GM12873 (cell line): ENCODE results near the gene ATP8B3.

Experiments
- TF ChIP-seq, protein P1 (sequence below): IDR thresholded peaks from 2 replicates; pipeline ENCODE4 v1.5.1; 2012; ENCODE audit warnings: low read depth, mild to moderate bottlenecking, moderate library complexity, low read length, control low read depth; ENCODE audit not compliant: insufficient read depth; ENCODE audit errors: missing control alignments

The ATP8B3 gene

DNA sequence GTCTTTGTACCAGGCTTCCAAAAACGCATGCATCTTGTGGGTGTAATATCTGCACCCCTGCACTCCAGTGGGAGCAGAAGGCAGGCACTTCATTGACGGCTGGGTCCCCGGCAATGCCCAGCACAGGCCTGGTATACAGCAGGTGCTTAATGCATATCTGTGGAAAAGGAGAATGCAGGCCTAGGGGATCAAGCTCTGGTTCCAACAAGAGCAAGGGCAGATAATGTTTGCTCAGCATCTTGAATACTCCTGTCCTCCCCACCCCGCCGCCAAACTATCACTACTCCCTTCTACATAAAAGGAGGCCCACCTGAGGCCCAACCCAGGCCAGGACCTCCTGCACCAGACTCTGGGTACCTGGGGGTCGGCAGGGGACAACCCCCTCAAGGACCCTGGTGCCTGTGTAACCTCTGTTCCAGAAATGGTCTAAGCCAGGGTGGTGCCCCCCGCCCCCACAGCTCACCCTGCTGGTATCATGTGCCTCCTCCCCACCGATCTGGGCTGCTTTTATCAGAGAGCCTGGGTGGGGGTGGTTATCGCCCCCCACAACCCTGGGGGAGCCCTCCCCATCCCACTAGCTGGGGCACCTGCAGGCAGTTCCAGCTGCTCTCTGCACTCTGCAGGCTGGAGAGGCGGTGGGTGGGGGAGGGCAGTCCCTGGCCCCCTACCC, 46.5 kb upstream of the ATP8B3 start:
- TF ChIP-seq, protein P1, sequence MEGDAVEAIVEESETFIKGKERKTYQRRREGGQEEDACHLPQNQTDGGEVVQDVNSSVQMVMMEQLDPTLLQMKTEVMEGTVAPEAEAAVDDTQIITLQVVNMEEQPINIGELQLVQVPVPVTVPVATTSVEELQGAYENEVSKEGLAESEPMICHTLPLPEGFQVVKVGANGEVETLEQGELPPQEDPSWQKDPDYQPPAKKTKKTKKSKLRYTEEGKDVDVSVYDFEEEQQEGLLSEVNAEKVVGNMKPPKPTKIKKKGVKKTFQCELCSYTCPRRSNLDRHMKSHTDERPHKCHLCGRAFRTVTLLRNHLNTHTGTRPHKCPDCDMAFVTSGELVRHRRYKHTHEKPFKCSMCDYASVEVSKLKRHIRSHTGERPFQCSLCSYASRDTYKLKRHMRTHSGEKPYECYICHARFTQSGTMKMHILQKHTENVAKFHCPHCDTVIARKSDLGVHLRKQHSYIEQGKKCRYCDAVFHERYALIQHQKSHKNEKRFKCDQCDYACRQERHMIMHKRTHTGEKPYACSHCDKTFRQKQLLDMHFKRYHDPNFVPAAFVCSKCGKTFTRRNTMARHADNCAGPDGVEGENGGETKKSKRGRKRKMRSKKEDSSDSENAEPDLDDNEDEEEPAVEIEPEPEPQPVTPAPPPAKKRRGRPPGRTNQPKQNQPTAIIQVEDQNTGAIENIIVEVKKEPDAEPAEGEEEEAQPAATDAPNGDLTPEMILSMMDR: no peak

DNA sequence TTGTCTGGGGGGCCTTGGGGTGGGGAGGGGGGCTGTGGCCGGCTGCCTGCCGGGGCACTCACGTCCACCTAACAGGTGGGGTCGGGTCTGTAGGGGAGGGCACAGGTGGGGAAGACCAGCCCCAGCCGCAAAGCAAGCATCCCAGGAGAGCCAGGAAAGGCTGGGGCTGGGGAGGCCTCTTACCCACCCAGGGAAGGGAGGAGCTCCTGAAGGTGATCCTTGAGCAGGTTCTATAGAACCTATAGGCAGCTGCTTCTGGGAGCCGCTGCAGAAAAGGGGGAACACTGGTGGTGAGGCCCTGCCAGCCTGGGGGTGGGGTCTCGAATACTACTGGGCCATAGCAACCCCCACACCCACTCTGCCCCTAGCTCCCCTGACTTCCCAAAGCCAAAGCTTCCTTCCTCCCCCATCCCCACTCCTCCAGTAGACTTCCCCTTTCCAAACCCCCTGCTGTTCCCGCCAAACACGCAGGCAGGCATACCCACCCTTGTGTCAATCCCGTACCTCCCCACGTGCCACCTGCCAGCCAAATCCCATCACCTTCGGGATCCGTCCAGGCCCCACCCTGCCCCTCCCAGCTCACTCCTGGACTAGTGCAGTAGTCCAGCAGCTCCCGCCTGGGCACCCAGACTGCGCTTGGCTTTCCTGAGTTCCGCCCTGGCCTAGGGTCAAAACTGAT, 45.7 kb upstream of the ATP8B3 start:
- TF ChIP-seq, protein P1: no peak

- TF ChIP-seq, protein P1: no peak
These were observed 44.9 kb upstream of the ATP8B3 start for GRCh38 chr19:1856698-1857603.

DNA sequence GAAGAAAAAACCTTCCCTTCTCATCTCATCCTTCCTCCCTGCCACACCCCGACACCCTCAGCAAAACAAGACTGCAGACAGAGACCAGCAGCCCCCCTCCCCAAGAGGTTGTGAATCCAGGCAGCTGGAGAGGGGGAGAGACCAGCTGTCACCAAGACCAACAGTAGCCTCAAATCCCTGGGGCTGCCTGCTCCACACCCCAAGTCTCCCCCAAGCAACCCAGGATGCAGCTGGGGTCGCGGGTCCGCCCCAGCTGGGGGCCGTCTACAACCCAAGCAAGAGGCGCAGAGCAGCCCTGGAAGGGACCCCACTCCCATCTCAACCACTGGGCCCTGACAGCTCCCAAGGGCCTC, 44.2 kb upstream of the ATP8B3 start:
- TF ChIP-seq, protein P1: no peak

GRCh38 chr19:1855828-1856255, 43.8 kb upstream of the ATP8B3 start:
- TF ChIP-seq, protein P1: no peak

GRCh38 chr19:1855040-1855827, 43.2 kb upstream of the ATP8B3 start:
- TF ChIP-seq, protein P1: no peak
